Stimulated activated naive CD4-positive, alpha-beta T cell (primary cell): ENCODE data around the gene PSPN.
"Not testable (repeated sequence)": the region's sequence is repeated elsewhere in the genome, so short reads cannot be mapped to it uniquely, and the experiment has no call there.

Source experiments
- DNase-seq, 6 experiments: peaks; one replicate each; lab custom pipeline; 2025; lab: John Stamatoyannopoulos, UW

Gene PSPN

GRCh38 chr19:6402837-6403608 is 27.3 kb upstream of the PSPN start:
- no peak for DNase-seq

- DNase-seq: no peak
Observed at GRCh38 chr19:6402058-6402457, 26.3 kb upstream of the PSPN start.

- not testable (repeated sequence) for DNase-seq
Observed at GRCh38 chr19:6400062-6400944, 24.6 kb upstream of the PSPN start.

- DNase-seq: no peak
Observed at GRCh38 chr19:6396305-6396704, 20.6 kb upstream of the PSPN start.

GRCh38 chr19:6394831-6395230 is 19.1 kb upstream of the PSPN start:
- DNase-seq: no peak

- peak in 1 of 6 experiments; percentile 67 for DNase-seq
Observed at GRCh38 chr19:6393983-6394412, 18.3 kb upstream of the PSPN start.

- peak; percentile 90 to 94 (median 93) for DNase-seq
Observed at GRCh38 chr19:6393074-6393982, 17.6 kb upstream of the PSPN start, which contains the start of gene GTF2F1. TSS of gene GTF2F1 (minus strand) at chr19:6393164. CDS start at chr19:6392995, 169 bp downstream.

- DNase-seq: no peak
Observed at GRCh38 chr19:6392221-6393073, 16.7 kb upstream of the PSPN start.

GRCh38 chr19:6387372-6387771 is 11.6 kb upstream of the PSPN start:
- no peak for DNase-seq

GRCh38 chr19:6384381-6384780 is 8.6 kb upstream of the PSPN start:
- no peak for DNase-seq

- DNase-seq: no peak
Observed at GRCh38 chr19:6383188-6383587, 7.5 kb upstream of the PSPN start.

GRCh38 chr19:6381030-6381750 is 5.5 kb upstream of the PSPN start:
- DNase-seq: no peak

- DNase-seq: no peak
Observed at GRCh38 chr19:6379744-6380143, 4.0 kb upstream of the PSPN start.

GRCh38 chr19:6378486-6378885 is 2.8 kb upstream of the PSPN start:
- no peak for DNase-seq

- DNase-seq: no peak
Observed at GRCh38 chr19:6378041-6378440, 2.3 kb upstream of the PSPN start.

GRCh38 chr19:6376512-6377190 is 918 bp upstream of the PSPN start:
- no peak for DNase-seq

- DNase-seq: no peak
Observed at GRCh38 chr19:6374711-6375410, 872 bp downstream of the PSPN start.

GRCh38 chr19:6374161-6374709 is 1.5 kb downstream of the PSPN start:
- DNase-seq: no peak

GRCh38 chr19:6373813-6374108 is 2.0 kb downstream of the PSPN start:
- no peak for DNase-seq
